Iris pigment epithelial cell (primary cell): ENCODE data around the gene NACC2.

Source experiments
- DNase-seq: peaks from one replicate; pipeline ENCODE4 v3.0.0-alpha.2; 2011; ENCODE audit warnings: low read depth

Gene NACC2

GRCh38 chr9:135992486-135993408 lies 102.3 kb downstream of the NACC2 start:
- peak; percentile 89 for DNase-seq

DNA sequence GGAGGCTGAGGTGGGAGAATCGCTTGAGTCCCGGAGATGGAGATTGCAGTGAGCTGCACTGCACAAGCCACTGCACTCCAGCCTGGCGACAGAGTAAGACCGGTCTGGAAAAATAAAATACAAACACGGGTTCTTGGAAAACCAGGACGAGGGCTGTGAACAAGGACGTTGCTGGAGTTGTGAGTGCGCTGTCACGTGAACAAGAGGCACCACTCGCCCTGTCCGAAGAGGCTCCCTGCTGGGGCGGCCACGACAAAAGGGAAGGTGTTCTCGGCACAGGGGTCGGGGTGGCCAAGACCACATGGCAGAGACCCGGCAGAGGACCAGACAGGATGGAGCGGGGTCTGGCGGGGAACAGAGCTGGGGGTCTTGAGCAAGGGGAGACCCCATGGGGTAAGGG lies 103.3 kb downstream of the NACC2 start:
- DNase-seq: no peak

DNA sequence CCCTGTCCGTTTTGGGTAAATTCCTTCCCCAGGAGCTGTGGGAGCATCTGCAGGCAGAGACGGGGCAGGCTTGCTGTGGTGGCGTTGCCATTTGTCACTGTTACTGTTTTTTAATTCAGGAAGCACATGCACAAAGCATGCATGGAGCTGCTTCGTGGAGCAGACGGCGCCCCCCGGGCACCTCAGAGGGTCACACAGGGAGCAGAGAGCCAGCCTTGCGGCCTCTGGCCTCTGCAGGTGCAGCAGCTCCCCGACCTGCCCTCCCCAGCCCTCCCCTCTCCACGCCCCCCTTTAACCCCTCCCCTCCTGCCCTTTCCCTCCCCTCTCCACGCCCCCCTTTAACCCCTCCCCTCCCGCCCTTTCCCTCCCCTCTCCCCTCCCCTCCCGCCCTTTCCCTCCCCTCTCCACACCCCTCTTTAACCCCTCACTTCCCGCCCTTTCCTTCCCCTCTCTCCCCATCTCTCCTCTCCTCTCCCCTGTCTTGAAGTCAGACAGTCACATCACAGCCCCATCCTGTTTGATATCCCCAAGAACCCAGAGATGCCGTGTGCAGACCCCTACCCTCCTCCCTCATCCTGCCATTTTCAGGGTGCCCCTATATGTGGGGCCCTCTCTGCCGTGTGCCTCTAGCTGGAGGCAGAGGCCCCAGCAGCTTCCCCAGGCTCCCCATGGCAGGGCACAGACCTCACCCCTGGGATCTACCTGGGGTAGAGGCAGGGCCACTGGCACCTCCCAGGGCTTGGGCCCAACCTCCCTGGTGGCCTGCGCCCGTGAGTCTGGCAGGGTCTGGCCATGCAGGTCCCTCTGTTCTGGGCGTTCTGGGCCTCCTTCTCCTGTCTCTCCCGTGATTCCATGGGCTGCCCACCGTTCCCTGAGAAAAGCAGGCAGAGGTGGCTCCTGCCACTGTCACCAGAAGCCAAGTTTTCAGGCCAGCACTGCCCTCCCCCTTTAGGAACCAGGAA lies 104.3 kb downstream of the NACC2 start:
- peak; percentile 74 for DNase-seq

GRCh38 chr9:135989722-135990467 lies 105.2 kb downstream of the NACC2 start:
- no peak for DNase-seq

GRCh38 chr9:135989157-135989556 lies 105.9 kb downstream of the NACC2 start:
- no peak for DNase-seq

GRCh38 chr9:135988493-135988892 lies 106.6 kb downstream of the NACC2 start:
- DNase-seq: no peak

GRCh38 chr9:135987838-135988404 lies 107.2 kb downstream of the NACC2 start:
- DNase-seq: no peak

- DNase-seq: no peak
These were observed 108.5 kb downstream of the NACC2 start for GRCh38 chr9:135986605-135987004.

DNA sequence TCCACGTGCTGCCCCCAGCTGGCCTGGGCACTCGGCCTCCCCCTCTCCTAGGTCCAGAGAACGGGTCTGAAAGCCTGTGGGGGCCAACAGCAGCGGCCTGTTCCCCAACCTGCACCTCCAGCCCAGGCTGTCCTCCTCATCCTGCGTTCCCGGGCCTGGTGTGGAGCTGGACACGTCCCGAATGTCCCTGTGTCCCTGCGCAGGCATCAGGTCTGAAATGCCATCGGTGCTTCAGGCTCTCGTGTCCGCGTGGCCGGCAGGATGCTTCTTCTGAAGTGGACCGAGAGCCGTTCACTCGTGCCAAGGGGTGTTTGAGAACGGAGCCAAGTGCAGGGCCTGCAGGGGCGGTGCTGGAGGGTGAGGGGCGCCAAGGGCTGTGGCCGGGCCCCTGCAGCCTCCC lies 109.2 kb downstream of the NACC2 start:
- DNase-seq: no peak

DNA sequence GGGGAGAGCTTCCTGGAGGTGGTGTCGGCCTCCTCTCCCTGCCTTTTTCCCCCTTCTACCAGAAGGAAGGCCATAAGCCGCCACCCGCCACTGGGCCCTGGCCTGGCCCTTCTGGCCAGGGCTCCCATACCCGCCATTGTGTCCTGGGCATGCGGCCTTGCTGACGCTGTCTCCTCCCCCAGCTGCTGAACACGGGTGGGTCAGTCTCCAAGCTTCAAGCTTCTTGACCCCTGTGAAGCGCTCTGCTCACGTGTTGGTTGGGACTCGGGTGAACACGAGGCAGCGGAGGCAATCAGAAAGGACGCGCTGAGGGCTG lies 109.7 kb downstream of the NACC2 start:
- no peak for DNase-seq

GRCh38 chr9:135984072-135984710 lies 110.9 kb downstream of the NACC2 start:
- no peak for DNase-seq

GRCh38 chr9:135983208-135984071 lies 111.6 kb downstream of the NACC2 start:
- no peak for DNase-seq

GRCh38 chr9:135982499-135983207 lies 112.4 kb downstream of the NACC2 start:
- DNase-seq: no peak

DNA sequence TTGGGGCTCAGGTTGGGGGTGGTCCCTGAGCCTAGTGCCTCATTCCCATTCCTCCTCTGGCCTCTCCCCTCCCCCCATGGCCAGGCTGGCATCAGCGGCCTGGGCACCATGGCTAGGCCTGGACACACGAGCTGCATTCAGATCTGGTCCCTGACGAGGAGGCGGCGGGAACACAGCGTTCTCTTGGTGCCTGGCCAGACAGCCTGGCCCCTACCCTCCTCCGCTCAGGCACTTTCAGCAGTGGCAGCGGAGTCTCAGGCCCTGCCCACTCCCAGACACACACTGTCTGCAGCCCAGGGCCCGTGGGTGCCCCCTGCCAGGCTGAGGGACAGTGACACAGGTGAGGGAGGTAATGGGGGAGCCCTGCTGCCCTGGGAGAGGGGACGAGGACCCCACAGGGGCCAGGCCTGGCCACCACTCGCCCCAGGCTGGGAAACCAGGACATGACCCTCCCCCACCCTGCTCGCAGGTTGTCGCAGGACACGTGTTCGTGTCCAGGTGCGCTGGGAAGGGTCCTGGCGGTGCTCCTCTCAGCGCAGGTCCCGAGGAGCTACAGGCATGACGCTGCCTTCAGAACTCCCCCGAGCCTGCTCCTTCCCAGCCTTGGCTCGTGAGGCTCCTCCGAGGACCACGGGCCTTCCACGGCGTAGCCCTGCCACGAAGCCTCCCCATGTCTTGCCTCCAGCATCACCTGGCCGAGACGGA lies 114.0 kb downstream of the NACC2 start:
- DNase-seq: no peak

DNA sequence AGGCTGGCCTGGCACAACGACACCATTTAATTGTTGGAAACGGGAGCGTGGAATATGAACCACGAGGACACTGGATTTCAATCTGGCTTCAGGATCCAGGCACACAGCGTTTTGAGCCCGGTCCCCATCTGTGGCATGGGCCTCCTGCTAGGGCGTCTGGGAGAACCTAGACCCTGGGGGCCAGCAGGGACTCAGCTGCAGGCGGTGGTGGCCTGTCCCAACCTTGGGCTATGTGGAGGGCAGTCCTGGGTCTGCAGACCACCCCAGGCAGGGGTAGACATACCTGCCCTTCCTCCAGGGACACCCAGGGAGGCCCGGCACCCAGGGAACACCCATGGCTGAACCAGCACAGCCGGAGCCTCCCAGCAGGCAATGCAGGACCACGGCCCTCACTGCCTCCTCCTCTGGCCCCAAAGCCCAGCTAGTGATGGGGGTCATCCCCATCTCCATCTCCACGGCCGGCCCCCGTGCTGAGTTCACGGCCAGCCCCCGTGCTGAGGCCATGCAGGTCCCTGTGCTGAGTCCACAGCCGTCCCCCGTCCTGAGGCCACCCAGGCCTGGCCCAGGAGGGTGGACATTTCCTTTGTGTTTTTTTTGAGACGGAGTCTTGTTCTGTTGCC lies 115.4 kb downstream of the NACC2 start:
- no peak for DNase-seq

DNA sequence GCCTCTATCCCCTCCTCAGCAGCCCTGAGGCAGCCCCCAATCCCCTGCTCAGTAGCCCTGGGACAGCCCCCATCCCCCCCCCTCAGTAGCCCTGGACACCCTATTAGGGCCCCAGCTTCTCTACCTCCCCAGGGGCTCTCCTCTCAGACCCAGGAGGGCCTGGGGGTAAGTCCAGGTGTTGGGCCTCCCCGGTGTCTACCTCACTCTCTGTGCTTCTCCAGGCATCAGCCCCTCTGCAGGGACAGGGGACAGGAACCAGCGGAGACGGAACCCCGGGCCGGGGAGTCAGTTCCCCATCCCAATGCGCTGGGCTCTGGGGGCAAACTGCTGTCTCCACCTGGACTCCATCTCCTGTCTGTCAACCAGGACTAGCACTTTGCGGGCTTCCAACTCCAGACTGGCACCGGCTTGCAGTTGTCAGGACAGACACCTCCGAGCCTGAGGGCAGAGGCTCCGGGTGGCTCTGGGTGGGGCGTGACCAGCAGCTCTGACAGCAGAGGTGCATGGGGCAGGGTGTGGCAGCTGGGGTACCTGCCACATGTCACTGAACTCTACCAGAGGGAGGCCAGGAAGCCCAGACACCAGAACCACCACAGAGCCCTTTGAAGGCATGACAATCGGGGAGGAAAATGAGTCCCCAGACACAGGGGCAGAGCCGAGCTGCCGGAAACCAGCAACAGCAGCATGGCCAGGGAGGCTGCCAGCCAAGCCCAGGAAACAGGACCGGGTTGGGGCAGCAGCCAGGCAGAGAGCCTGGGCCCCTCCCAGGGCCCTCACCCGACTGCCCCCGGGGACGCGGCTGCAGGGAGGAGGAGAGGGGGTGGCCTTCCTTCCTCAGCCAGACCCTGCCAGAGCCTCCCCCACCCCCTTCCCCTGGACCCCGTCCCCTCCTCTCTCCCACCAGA lies 116.2 kb downstream of the NACC2 start:
- DNase-seq: no peak

DNA sequence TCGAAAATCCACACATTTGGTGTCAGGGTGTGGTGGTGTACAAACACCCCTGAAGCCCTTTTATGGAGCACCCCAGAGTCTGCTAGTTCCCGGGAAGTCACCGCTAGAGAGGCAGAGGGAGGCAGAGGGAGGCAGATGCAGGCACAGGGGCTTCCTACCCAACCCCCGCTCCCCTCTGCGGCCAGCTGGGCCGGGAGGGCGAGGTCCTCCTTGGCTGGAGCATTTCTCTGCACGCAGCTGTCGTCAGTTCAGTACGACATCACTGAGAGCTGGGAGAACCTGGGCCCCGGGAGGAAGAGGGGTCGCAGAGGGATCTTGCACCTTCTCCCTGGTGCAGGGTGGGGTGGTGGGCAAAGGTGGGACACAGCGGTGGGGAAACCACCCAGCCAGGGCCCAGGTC lies 118.1 kb downstream of the NACC2 start:
- no peak for DNase-seq

- no peak for DNase-seq
These were observed 118.6 kb downstream of the NACC2 start for GRCh38 chr9:135976531-135976930.
